Right lobe of liver (tissue), 4 donors: ENCODE data around the gene AGBL3.

Experiments used
- POLR2A ChIP-seq: fragments of 450-650 bp; IDR thresholded peaks from one replicate; pipeline ENCODE4 v1.6.1; 2017; ENCODE audit warnings: antibody characterized with exemption, mild to moderate bottlenecking
- TF ChIP-seq, protein P1 (sequence below), 4 donors: fragments of 200-600 bp in 3 of 4; fragments of 450-650 bp in 1 of 4; IDR thresholded peaks; one replicate each; pipeline versions ENCODE4 v1.5.1 to v1.8.0; 2016 to 2022; ENCODE audit warnings: antibody characterized with exemption in 4 of 4, mild to moderate bottlenecking in 2 of 4
- donor health status: DM: no; HTN: no; CAD: no.
- donor health status: DM: no; HTN: no; CAD: no.
- donor health status: DM: no; HTN: yes; CAD: no.

DNA sequence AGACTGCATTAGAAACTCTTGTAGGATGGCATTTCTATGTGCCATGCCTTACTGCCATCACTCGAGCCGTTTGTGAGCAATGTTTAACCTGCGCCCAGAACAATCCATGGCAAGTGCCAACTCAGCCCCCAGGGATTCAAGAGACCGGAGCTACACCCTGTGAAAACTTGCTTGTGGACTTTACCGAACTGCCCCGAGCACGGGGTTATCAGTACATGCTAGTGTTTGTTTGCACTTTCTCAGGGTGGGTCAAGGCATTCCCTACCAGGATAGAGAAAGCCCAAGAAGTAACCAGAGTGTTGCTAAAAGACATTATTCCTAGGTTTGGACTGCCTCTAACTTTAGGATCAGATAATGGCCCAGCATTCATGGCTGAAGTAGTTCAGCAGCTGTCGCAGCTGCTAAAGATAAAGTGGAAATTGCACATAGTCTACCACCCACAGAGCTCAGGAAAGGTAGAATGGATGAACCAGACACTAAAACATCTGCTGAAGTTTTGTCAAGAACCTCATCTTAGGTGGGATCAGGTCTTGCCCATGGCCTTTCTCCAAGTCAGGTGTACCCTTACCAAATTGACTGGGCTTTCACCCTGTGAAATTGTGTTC is 193.1 kb downstream of the AGBL3 start:
- no peak for TF ChIP-seq POLR2A
- TF ChIP-seq, protein P1, sequence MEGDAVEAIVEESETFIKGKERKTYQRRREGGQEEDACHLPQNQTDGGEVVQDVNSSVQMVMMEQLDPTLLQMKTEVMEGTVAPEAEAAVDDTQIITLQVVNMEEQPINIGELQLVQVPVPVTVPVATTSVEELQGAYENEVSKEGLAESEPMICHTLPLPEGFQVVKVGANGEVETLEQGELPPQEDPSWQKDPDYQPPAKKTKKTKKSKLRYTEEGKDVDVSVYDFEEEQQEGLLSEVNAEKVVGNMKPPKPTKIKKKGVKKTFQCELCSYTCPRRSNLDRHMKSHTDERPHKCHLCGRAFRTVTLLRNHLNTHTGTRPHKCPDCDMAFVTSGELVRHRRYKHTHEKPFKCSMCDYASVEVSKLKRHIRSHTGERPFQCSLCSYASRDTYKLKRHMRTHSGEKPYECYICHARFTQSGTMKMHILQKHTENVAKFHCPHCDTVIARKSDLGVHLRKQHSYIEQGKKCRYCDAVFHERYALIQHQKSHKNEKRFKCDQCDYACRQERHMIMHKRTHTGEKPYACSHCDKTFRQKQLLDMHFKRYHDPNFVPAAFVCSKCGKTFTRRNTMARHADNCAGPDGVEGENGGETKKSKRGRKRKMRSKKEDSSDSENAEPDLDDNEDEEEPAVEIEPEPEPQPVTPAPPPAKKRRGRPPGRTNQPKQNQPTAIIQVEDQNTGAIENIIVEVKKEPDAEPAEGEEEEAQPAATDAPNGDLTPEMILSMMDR (IDR thresholded peaks at IDR 0.05): no peak
